HL-60 (cell line): ENCODE results near the gene TRPV4.

Source experiments
- DNase-seq, 2 experiments: peaks; one replicate each; pipeline ENCODE4 v3.0.0-alpha.2; 2010 to 2020; ENCODE audit warnings: low read depth in 1 of 2, low spot score in 1 of 2
- H3K27ac ChIP-seq: fragments of 250-450 bp; sonication (Bioruptor Pico); replicated peaks from 2 replicates; pipeline ENCODE4 v1.5.1; 2020; ENCODE audit warnings: mild to moderate bottlenecking, moderate library complexity
- H3K27me3 ChIP-seq: fragments of 250-450 bp; sonication (Bioruptor Pico); 2 replicates; pipeline ENCODE4 v1.5.1; 2021; ENCODE audit warnings: mild to moderate bottlenecking, moderate library complexity; ENCODE audit not compliant: insufficient read depth, poor library complexity, severe bottlenecking
- H3K4me3 ChIP-seq: replicated peaks from 2 replicates; pipeline ENCODE4 v1.5.1; 2011; ENCODE audit warnings: mild to moderate bottlenecking, control low read depth, low read length; ENCODE audit not compliant: insufficient read depth
- CTCF ChIP-seq: IDR thresholded peaks from one replicate; pipeline ENCODE4 v1.5.1; 2011; ENCODE audit warnings: low read length, control low read depth, inconsistent platforms; ENCODE audit not compliant: insufficient read depth
- GABPA ChIP-seq: IDR thresholded peaks from 2 replicates; pipeline ENCODE4 v1.6.1; 2012; ENCODE audit warnings: low read depth
- POLR2AphosphoS5 ChIP-seq: IDR thresholded peaks from 2 replicates; pipeline ENCODE4 v1.6.1; 2012; ENCODE audit warnings: low read depth
- REST ChIP-seq: IDR thresholded peaks from 2 replicates; pipeline ENCODE4 v1.6.1; 2012; ENCODE audit warnings: low read depth; ENCODE audit not compliant: insufficient replicate concordance
- SPI1 ChIP-seq: IDR thresholded peaks from 2 replicates; pipeline ENCODE4 v1.6.1; 2012; ENCODE audit warnings: low read depth, mild to moderate bottlenecking, borderline replicate concordance

TRPV4 gene

GRCh38 chr12:109815225-109815624 lies 18.0 kb downstream of the TRPV4 start:
- DNase-seq: no peak
- Histone ChIP-seq H3K27me3 (no peaks in the 10 kb centered on the region), H3K4me3 (no peak overlapping the region), H3K27ac (no peak overlapping the region)
- TF ChIP-seq REST (no peak), CTCF (no peak), SPI1 (no peak), GABPA (no peak)

- no peak for DNase-seq
- Histone ChIP-seq H3K4me3 (no peak overlapping the region), H3K27ac (no peak overlapping the region), H3K27me3 (no peaks in the 10 kb centered on the region)
- TF ChIP-seq CTCF: no peak
- no peak for TF ChIP-seq POLR2AphosphoS5
- no peak for TF ChIP-seq GABPA
- TF ChIP-seq REST: no peak
- no peak for TF ChIP-seq SPI1
These were observed 18.5 kb downstream of the TRPV4 start for GRCh38 chr12:109814600-109815150.

GRCh38 chr12:109813810-109814416 lies 19.3 kb downstream of the TRPV4 start:
- Histone ChIP-seq H3K4me3 (no peak overlapping the region), H3K27me3 (no peaks in the 10 kb centered on the region), H3K27ac (no peak overlapping the region)
- TF ChIP-seq POLR2AphosphoS5 (no peak), CTCF (no peak), GABPA (no peak), REST (no peak), SPI1 (no peak)
- DNase-seq: no peak
